IMR-90 (cell line): ENCODE data around the gene VAV3. TPM values are rescaled to one million over a fixed set of nuclear protein-coding genes. Genes with fewer than 3 reads are reported as not detected.

Experiments
- ATAC-seq: fragments of 200-7000 bp; cut with Tn5 transposase; 2 replicates; pipeline ENCODE4 v1.9.1; 2020; ENCODE audit warnings: low read depth, mild to moderate bottlenecking, moderate library complexity
- BruUV-seq: library from RNA; stranded (reverse); fragments of 400-500 nt; replicated peaks from 2 replicates; lab custom pipeline; 2021; lab: Mats Ljungman, UMichigan
- CTCF ChIA-PET: fragments of 300-600 bp; formaldehyde crosslinking; extraction: SDS; loops from one replicate; lab custom pipeline; 2021; ENCODE audit warnings: antibody characterized with exemption; lab: Yijun Ruan, JAX
- POLR2A ChIA-PET: fragments of 300-600 bp; sonication (Branson Sonifier 250); formaldehyde crosslinking; loops from one replicate; lab custom pipeline; 2022; ENCODE audit warnings: antibody characterized with exemption; ENCODE audit not compliant: unreplicated experiment; lab: Charles Lee
- DNase-seq: peaks from one replicate; pipeline ENCODE4 v3.0.0; 2013
- H2AFZ ChIP-seq: replicated peaks from 2 replicates; pipeline ENCODE3; 2013; ENCODE audit warnings: low read length, mild to moderate bottlenecking; ENCODE audit not compliant: poor library complexity
- H2AK5ac ChIP-seq: 2 replicates; pipeline ENCODE4 v1.6.1; 2013; ENCODE audit warnings: low read depth, low read length, inconsistent platforms
- H2AK9ac ChIP-seq: replicated peaks from 2 replicates; pipeline ENCODE3; 2013; ENCODE audit warnings: mild to moderate bottlenecking, low read depth, low read length, moderate library complexity; ENCODE audit not compliant: poor library complexity
- H2BK120ac ChIP-seq: 2 replicates; pipeline ENCODE4 v1.6.1; 2013; ENCODE audit warnings: low read depth, low read length, inconsistent platforms
- H2BK15ac ChIP-seq: 3 replicates; pipeline ENCODE4 v1.6.1; 2013; ENCODE audit warnings: low read depth, low read length, inconsistent platforms
- H2BK20ac ChIP-seq: 2 replicates; pipeline ENCODE4 v1.6.1; 2013; ENCODE audit warnings: low read depth, mild to moderate bottlenecking, inconsistent platforms, low read length, moderate library complexity
- H2BK5ac ChIP-seq: 2 replicates; pipeline ENCODE4 v1.6.1; 2013; ENCODE audit warnings: mild to moderate bottlenecking, low read depth, low read length, inconsistent platforms; ENCODE audit not compliant: poor library complexity, severe bottlenecking
- H3K14ac ChIP-seq: replicated peaks from 2 replicates; pipeline ENCODE4 v1.6.1; 2013; ENCODE audit warnings: low read depth, low read length, inconsistent platforms
- H3K18ac ChIP-seq: 2 replicates; pipeline ENCODE4 v1.6.1; 2013; ENCODE audit warnings: low read depth, low read length, control low read depth
- H3K23ac ChIP-seq: 2 replicates; pipeline ENCODE4 v1.6.1; 2013; ENCODE audit warnings: low read depth, low read length, inconsistent platforms
- H3K27ac ChIP-seq: 2 replicates; pipeline ENCODE4 v1.5.1; 2013; ENCODE audit warnings: mild to moderate bottlenecking, control low read depth, low read length; ENCODE audit not compliant: insufficient read depth
- H3K27me3 ChIP-seq: 2 replicates; pipeline ENCODE4 v1.6.1; 2013; ENCODE audit warnings: low read length; ENCODE audit not compliant: control insufficient read depth, insufficient read depth
- H3K36me3 ChIP-seq: 2 replicates; pipeline ENCODE4 v1.6.1; 2013; ENCODE audit warnings: low read length, mixed read lengths; ENCODE audit not compliant: control insufficient read depth, insufficient read depth
- H3K4ac ChIP-seq: 2 replicates; pipeline ENCODE4 v1.6.1; 2013; ENCODE audit warnings: low read depth, low read length, inconsistent platforms
- H3K4me1 ChIP-seq: 2 replicates; pipeline ENCODE4 v1.6.1; 2013; ENCODE audit warnings: low read length, mixed read lengths; ENCODE audit not compliant: control insufficient read depth, insufficient read depth
- H3K4me2 ChIP-seq: 2 replicates; pipeline ENCODE4 v1.6.1; 2013; ENCODE audit warnings: low read depth, mild to moderate bottlenecking, control low read depth, low read length, moderate library complexity
- H3K4me3 ChIP-seq: 2 replicates; pipeline ENCODE4 v1.5.1; 2013; ENCODE audit warnings: low read depth, mild to moderate bottlenecking, control low read depth, low read length, moderate library complexity; ENCODE audit not compliant: insufficient read depth
- H3K56ac ChIP-seq: 2 replicates; pipeline ENCODE4 v1.6.1; 2013; ENCODE audit warnings: low read length, inconsistent platforms; ENCODE audit not compliant: insufficient read depth; ENCODE audit errors: extremely low read depth
- H3K79me1 ChIP-seq, 2 experiments: 2 replicates each; pipeline ENCODE4 v1.6.1; 2013; ENCODE audit warnings: low read length in 2 of 2, inconsistent platforms in 1 of 2, low read depth in 1 of 2
- H3K9ac ChIP-seq: 2 replicates; pipeline ENCODE4 v1.6.1; 2013; ENCODE audit warnings: low read depth, low read length, control low read depth
- H3K9me1 ChIP-seq: 2 replicates; pipeline ENCODE4 v1.6.1; 2013; ENCODE audit warnings: low read length, inconsistent platforms; ENCODE audit not compliant: insufficient read depth
- H3K9me3 ChIP-seq: 2 replicates; pipeline ENCODE4 v1.6.1; 2013; ENCODE audit warnings: low read length; ENCODE audit not compliant: control insufficient read depth, insufficient read depth
- H4K20me1 ChIP-seq: 2 replicates; pipeline ENCODE4 v1.6.1; 2013; ENCODE audit warnings: low read length, inconsistent platforms; ENCODE audit not compliant: insufficient read depth
- H4K5ac ChIP-seq: 2 replicates; pipeline ENCODE4 v1.6.1; 2013; ENCODE audit warnings: mild to moderate bottlenecking, low read depth, low read length, control low read depth
- H4K8ac ChIP-seq, 2 experiments: 2 replicates each; pipeline ENCODE4 v1.6.1; 2013; ENCODE audit warnings: low read depth in 2 of 2, low read length in 2 of 2, control low read depth in 1 of 2, inconsistent platforms in 1 of 2
- H4K91ac ChIP-seq: 2 replicates; pipeline ENCODE4 v1.6.1; 2013; ENCODE audit warnings: low read depth, low read length, inconsistent platforms; ENCODE audit not compliant: insufficient read depth
- CEBPB ChIP-seq: IDR thresholded peaks from 2 replicates; pipeline ENCODE4 v1.6.1; 2012; ENCODE audit warnings: low read depth, low read length, improper control_type of control experiment
- CHD1 ChIP-seq: IDR thresholded peaks from 2 replicates; pipeline ENCODE4 v1.6.1; 2012; ENCODE audit warnings: low read depth, low read length, improper control_type of control experiment
- FOS ChIP-seq: fragments of 150-350 bp; IDR thresholded peaks from 2 replicates; pipeline ENCODE4 v1.6.1; 2016; ENCODE audit warnings: low read depth, low read length
- MAFK ChIP-seq: IDR thresholded peaks from 2 replicates; pipeline ENCODE4 v1.6.1; 2012; ENCODE audit warnings: low read depth, low read length, improper control_type of control experiment
- MAZ ChIP-seq: IDR thresholded peaks from 2 replicates; pipeline ENCODE4 v1.6.1; 2012; ENCODE audit warnings: low read depth, mild to moderate bottlenecking, low read length, improper control_type of control experiment, moderate library complexity, borderline replicate concordance
- POLR2A ChIP-seq: IDR thresholded peaks from 2 replicates; pipeline ENCODE4 v1.6.1; 2012; ENCODE audit warnings: mild to moderate bottlenecking, low read depth, low read length
- RFX5 ChIP-seq: IDR thresholded peaks from 2 replicates; pipeline ENCODE4 v1.8.0; 2012; ENCODE audit warnings: low read depth, mild to moderate bottlenecking, low read length, moderate library complexity
- SMC3 ChIP-seq: fragments of 150-350 bp; IDR thresholded peaks from 2 replicates; pipeline ENCODE4 v1.6.1; 2016; ENCODE audit warnings: low read depth, mild to moderate bottlenecking, antibody characterized with exemption, low read length, moderate library complexity
- WGBS, 2 experiments: methylation state at CpG; one replicate each; pipeline versions ENCODE4 v1.1.5 to v1.1.7; 2013; ENCODE audit warnings: missing lambda C conversion rate in 2 of 2; ENCODE audit not compliant: insufficient read length in 1 of 2; ENCODE audit errors: extremely low coverage in 2 of 2; 5-methylcytosine and 5-hydroxymethylcytosine counted together
- dilution Hi-C: fragments of 300-500 bp; cut with HindIII; formaldehyde crosslinking; loops from one replicate; pipeline ENCODE4 v1.14.3; 2018; ENCODE audit warnings: low sequenced_read_pairs; ENCODE audit not compliant: unreplicated experiment
- in situ Hi-C: fragments of 300-500 bp; cut with MboI; formaldehyde crosslinking; loops from 3 replicates; pipeline ENCODE4 v1.14.3; 2019; ENCODE audit warnings: low sequenced_read_pairs, inconsistent platforms, mixed read lengths
- intact Hi-C: fragments of 100-400 bp; cut with micrococcal nuclease; formaldehyde crosslinking; loops from 2 replicates; pipeline ENCODE4 v1.10.0; 2022
- polyA plus RNA-seq, 3 experiments: library from polyadenylated mRNA; depleted of rRNA; stranded (reverse); fragments of >200 nt; gene quantifications; 2 replicates each; pipeline ENCODE4 v1.2.3, GENCODE V29; 2012; ENCODE audit warnings: low replicate concordance in 1 of 3
- total RNA-seq: library from RNA; depleted of rRNA; stranded (reverse); fragments of >200 nt; gene quantifications from 2 replicates; pipeline ENCODE4 v1.2.3, GENCODE V29; 2012

Gene VAV3
- total and polyA plus RNA-seq, 2 of the 4 experiments (the other 2 are of a cell fraction): 0.12 to 0.18 TPM

GRCh38 chr1:107692580-107693345 is 272.2 kb downstream of the VAV3 start:
- intact Hi-C loops (no loop called here), in situ Hi-C loops (no loop called here), dilution Hi-C loops (no loop called here)
- no peak overlapping the region for H3K14ac ChIP-seq
- no peak overlapping the region for H3K27ac ChIP-seq
- no peak overlapping the region for H2BK120ac ChIP-seq
- no peak for TF ChIP-seq CEBPB
- no peak for TF ChIP-seq FOS
- TF ChIP-seq MAFK: no peak
- no peak for TF ChIP-seq POLR2A
- no peak for TF ChIP-seq SMC3
- TF ChIP-seq MAZ: no peak
- no peak for TF ChIP-seq CHD1
- TF ChIP-seq RFX5: no peak
- no peaks in the 10 kb centered on the region for H3K36me3 ChIP-seq
- no peaks in the 10 kb centered on the region for H3K4me1 ChIP-seq
- ATAC-seq (no peak), DNase-seq (no peak)
- H2AK5ac ChIP-seq: no peak overlapping the region
- ChIA-PET POLR2A (no interaction called here), CTCF (no interaction called here)
- no peak overlapping the region for H3K18ac ChIP-seq
- no peaks in the 10 kb centered on the region for H3K9me1 ChIP-seq
- no peak overlapping the region for H3K4ac ChIP-seq
- no peak overlapping the region for H4K8ac ChIP-seq
- H2AK9ac ChIP-seq: no peak overlapping the region
- no CpG with 5 or more reads among the region's 8 CpGs for whole genome bisulfite sequencing, 2 experiments
- no peaks in the 10 kb centered on the region for H3K79me1 ChIP-seq
- no peak overlapping the region for H3K56ac ChIP-seq
- H3K9ac ChIP-seq: no peak overlapping the region
- no peak overlapping the region for H4K91ac ChIP-seq
- H3K4me3 ChIP-seq: no peak overlapping the region
- H2BK5ac ChIP-seq: no peak overlapping the region
- no peaks in the 10 kb centered on the region for H3K27me3 ChIP-seq
- H3K4me2 ChIP-seq: no peak overlapping the region
- H2AFZ ChIP-seq: no peak overlapping the region
- no peak overlapping the region for H4K5ac ChIP-seq
- H2BK15ac ChIP-seq: no peak overlapping the region
- no peaks in the 10 kb centered on the region for H3K9me3 ChIP-seq
- H4K20me1 ChIP-seq: no peaks in the 10 kb centered on the region
- BruUV-seq: no TSS peak
- no peak overlapping the region for H2BK20ac ChIP-seq
- no peak overlapping the region for H3K23ac ChIP-seq
